DMS 273 treated with DMSO at 0.1 percent for 48 hours (cell line): ENCODE data around the gene GZMB.
"Not testable (repeated sequence)": the region's sequence is repeated elsewhere in the genome, so short reads cannot be mapped to it uniquely, and the experiment has no call there.

Experiments
- DNase-seq: peaks from one replicate; lab custom pipeline; 2025; lab: John Stamatoyannopoulos, UW

GZMB gene

GRCh38 chr14:24634158-24634557 lies at the start of gene GZMB:
GZMB (minus strand) TSS chr14:24634190; CDS start chr14:24634160, 30 bp downstream.
- no peak for DNase-seq

GRCh38 chr14:24681056-24681455 lies 47.1 kb upstream of the GZMB start:
- DNase-seq: no peak

GRCh38 chr14:24680516-24680915 lies 46.5 kb upstream of the GZMB start:
- DNase-seq: no peak

- no peak for DNase-seq
These were observed 45.4 kb upstream of the GZMB start for GRCh38 chr14:24679248-24679961.

- peak; percentile 78 for DNase-seq
These were observed 44.8 kb upstream of the GZMB start for GRCh38 chr14:24678801-24679247.

GRCh38 chr14:24677956-24678355 lies 44.0 kb upstream of the GZMB start:
- DNase-seq: no peak

GRCh38 chr14:24674204-24674970 lies 40.4 kb upstream of the GZMB start:
- no peak for DNase-seq

GRCh38 chr14:24673534-24674203 lies 39.7 kb upstream of the GZMB start:
- no peak for DNase-seq

- no peak for DNase-seq
These were observed 39.1 kb upstream of the GZMB start for GRCh38 chr14:24673059-24673458.

GRCh38 chr14:24670594-24670993 lies 36.6 kb upstream of the GZMB start:
- DNase-seq: no peak

GRCh38 chr14:24669651-24670050 lies 35.7 kb upstream of the GZMB start:
- DNase-seq: no peak

- DNase-seq: no peak
These were observed 31.5 kb upstream of the GZMB start for GRCh38 chr14:24665440-24665991.

GRCh38 chr14:24664366-24664765 lies 30.4 kb upstream of the GZMB start:
- DNase-seq: no peak

GRCh38 chr14:24662753-24663152 lies 28.8 kb upstream of the GZMB start:
- no peak for DNase-seq

- no peak for DNase-seq
These were observed 26.1 kb upstream of the GZMB start for GRCh38 chr14:24659916-24660570.

GRCh38 chr14:24648361-24648760 lies 14.4 kb upstream of the GZMB start:
- not testable (repeated sequence) for DNase-seq

- DNase-seq: no peak
These were observed 5.9 kb upstream of the GZMB start for GRCh38 chr14:24639905-24640304.

GRCh38 chr14:24639270-24639669 lies 5.3 kb upstream of the GZMB start:
- no peak for DNase-seq

GRCh38 chr14:24633353-24633752 lies 637 bp downstream of the GZMB start:
- no peak for DNase-seq

GRCh38 chr14:24632761-24633160 lies 1.2 kb downstream of the GZMB start:
- DNase-seq: no peak

GRCh38 chr14:24632336-24632735 lies 1.7 kb downstream of the GZMB start:
- DNase-seq: no peak

- DNase-seq: no peak
These were observed 2.1 kb downstream of the GZMB start for GRCh38 chr14:24631749-24632335.
